ENCODE results near the gene ADORA1.

ADORA1 gene

DNA sequence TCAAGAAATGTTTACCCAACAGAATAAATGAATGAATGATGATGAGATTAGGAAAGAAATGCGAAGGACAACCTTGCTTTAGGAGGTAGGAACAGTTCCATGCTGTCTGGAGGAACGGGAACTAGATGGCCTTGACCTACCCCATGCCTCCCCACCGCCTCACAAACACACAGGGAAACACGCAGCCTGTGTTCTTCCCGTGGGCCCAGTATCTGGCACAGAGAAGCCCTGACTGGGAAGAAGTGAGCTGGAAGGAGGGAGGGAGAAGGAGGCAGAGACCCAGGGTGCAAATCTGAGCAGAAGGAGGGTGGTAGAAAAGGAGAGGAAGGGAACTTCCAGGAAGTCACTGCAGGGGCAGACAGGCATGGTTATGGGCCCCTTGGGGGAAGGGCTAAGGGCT is 3.5 kb upstream of the ADORA1 start:
- DNase-seq, result no peak

DNA sequence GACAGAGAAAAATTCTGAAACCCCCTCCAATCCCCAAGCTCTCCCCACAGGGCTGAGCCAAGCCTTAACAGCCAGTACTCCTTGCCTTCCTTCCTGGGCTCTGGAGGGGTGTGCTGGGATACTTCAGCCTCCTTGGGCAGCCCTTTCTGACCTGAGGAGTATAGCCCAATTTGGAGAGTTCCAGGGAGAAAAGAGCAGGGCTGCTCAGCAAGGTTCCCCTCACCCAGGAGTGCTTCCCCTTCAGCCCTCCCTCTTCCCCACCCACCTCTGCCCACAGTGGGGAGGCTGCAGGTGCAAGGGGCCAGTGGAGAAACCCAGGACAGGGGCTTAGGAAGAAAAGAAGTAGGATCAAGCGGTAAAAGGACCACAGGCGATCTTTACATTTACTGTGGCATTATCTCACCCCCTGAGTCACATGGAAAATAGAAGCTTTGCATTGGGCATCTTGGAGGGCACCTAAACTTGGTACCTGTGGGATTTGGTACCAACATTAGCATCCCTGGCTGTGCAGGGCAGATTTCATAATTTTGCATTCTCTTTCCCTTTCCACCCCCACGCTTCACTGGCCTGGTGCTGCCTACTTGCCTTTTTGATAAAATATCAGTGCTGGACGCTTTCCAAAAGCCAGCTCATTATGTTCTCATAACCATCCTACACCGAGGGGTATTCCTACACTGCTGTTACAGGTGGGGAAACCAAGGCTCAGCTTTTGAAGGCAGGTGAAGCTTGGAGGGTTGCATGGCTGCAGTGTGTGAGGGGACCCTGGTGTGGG is 2.8 kb upstream of the ADORA1 start:
- DNase-seq, result no peak

DNA sequence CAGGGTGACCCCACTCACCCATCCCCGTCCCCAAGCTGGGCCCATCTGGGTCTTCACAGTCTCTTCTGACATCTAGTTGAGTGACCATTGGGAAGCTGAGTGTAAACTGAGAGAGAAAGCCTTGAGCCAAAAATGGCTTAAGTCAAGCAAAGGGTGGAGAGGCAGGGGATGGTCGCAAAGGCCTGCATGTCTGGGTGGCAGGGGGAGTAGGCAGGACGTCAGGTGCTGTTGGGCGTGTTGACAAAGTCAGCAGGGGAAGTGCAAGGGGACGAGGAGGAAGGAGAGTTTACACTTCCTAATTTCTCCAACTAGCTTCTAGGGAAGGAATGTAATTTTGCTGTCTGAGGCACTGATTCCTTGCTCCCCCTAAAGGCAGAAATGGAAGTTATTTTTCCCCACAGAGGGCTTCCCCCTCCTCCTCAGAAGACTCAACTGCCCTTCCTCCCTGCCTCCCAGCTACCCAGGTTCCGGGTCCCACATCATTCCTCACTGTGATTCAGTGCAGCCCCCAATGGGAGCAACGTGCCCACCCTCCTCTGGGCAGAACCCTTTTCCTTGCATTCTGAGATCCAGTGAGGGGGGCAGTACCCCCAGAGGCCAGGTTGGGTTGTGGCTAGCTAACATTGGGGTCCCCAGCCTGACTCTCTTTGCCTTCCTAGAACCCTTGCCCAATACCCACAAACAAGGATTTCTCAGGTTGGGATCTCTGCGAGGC is 1.2 kb upstream of the ADORA1 start:
- DNase-seq, result no peak

DNA sequence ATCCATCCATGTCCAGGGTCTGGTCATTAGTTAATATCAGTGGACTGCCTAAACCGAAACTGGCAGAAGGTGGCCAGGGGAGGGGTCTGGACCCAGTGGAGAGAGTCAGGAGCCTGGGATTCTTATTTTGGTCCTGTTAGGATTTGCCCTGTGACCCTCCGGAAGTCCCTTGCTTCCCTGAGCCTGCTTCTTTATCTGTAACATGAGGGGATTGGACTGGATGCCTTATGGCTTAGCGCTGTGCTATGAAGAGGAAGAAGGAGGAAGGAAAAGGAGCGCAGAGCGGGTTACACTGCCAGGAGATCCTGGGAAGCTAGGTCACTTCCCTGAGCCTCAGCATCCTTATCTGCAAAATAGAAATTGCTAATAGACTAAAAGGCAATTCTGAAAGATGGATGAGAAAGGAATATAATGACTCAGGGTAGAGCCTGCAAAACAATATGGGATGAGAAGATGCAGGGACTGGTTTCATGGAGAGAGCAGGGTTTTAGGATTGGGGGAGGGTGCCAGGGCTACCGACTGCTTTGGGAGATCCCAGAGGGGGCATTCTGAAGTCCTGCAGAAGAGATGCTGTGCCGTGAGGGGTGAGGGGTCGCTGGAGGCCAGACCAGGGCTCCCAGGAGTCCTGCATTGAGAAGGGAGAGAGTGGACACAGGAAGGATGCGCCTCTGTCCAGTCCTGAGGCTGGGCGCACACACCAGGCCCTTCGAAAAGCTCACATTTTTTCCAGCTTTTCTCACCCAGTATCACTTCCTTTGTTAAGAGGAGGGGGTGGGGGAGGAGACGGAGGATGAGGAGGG is 460 bp upstream of the ADORA1 start:
- DNase-seq, result no peak

DNA sequence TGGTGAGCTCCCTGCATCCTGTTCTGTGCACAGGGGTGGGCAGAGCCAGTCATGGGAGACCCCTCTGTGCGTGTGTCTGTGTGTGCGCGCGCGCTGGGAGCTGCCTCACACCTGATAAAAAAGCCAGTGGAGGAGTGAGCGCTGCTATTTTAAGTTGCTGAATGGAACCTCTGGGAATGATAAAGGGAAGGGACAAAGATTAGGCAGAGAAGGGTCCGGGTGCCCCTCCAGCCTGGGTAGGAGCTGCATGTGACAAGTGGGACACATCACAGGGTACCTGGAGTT is 847 bp downstream of the ADORA1 start:
- no peak for DNase-seq

DNA sequence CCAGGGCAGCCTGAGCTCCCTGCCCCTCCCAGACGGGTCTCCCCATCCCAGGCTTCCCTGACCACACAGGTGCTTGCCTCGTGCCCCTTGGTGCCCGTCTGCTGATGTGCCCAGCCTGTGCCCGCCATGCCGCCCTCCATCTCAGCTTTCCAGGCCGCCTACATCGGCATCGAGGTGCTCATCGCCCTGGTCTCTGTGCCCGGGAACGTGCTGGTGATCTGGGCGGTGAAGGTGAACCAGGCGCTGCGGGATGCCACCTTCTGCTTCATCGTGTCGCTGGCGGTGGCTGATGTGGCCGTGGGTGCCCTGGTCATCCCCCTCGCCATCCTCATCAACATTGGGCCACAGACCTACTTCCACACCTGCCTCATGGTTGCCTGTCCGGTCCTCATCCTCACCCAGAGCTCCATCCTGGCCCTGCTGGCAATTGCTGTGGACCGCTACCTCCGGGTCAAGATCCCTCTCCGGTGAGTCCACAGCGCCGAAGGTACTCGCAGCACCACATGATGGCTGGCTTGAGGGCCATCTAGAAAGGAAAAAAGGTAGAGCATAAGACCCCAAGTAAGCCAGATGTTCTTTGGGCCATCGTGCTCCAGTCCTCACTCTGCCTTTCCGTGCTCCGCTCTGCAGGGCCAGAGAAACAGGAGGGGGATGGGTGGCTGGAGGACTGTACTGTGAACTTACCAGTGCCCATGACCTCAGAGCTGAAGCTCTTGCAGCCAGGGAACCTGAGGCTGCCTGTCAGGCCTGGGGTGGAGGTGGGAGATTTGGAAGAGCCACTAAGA is 1.4 kb downstream of the ADORA1 start:
- no peak for DNase-seq

DNA sequence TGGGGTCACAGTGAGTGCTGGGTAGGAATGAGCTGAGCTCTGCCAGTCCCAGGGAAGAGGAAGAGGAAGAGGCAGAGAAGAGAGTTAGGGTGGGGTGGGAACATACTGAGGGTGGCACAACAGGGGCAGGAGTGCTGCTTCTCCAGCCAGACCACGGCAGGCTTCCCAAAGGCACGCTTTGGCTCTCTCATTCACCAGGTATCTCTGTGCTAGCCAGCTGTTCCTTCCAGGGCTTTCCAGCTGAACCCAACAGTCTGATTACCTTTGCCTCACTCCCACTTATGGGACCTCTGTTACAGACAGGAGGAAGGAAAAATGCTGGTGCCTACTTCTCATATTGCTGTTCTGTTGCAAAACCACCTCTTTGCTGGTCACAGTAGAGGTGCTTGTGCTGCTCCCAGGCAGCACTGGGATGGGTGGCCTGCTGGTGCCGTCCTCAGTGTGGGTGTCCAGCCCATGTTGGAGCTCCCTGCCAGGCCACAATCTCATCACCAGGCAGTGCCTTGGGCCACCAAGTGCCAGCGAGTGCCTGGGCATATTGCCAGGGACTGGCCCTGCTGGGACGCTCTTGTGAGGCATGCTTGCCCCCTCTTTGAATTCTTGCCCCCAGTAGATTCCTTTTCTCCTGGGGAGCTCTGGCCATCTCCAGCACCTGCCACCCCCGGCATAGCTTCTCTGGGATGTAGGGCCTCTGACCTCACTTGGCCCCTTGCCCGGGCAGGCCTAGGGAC is 2.1 kb downstream of the ADORA1 start:
- no peak for DNase-seq

DNA sequence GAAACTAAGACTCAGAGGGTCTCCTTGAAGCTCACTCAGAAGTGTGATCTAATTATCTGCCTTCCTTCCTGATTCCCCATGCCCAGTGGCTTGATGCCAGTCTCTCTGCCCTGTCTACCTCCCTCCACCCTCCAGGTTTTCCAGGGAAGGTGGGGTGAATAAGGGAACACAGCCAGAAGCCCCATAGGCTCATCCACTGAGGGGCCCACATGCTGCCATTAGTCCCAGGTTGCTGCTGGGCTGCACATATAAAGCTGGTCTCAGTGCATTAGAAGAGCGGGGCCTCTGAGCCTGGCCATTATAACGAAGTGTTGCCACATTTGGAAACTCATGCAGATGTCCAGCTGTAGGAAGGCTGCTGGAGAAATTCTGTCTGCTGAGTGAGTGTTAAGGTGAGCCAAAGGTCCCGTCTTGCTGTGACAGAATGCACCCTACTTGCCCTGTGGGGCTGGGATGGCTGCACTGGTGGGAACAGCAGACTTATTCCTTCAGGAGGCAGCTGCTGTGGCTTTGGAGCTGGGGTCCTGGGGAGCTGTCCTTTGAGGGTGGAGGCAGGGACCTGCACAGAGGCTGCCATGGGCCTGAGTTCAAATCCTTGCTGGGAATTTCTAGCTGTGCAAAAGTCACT is 2.9 kb downstream of the ADORA1 start:
- DNase-seq, result no peak

DNA sequence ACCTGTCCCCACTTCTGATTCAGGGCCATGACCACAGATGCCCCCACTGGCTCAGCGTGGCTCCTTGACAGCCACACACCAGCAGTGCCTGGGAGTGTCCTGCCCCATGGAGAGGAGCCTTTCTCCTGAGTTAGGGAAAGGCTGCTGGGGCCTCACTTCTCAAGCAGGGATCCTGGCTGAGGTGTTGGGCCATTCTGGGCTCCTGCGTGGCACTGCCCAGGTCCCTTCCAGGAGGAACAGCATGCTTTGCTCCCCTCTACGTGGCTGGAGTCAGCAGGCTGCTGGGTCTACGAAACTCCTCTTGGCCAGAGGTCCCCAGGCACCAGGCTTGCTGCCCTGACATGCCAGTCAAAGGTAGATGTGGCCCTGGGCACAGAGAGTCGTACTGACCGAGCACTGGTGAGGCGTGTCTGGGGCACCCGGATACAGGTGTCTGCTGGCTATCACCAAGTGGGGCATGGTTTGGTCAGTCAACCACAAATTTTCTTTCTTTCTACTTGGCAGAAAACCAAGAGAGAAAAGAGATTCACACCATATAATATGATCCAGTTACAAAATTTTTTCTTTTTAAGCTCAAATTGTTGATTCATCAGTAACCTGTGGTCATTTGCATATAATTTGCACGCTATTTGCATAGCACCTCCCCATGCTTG is 4.1 kb downstream of the ADORA1 start:
- DNase-seq, result no peak

DNA sequence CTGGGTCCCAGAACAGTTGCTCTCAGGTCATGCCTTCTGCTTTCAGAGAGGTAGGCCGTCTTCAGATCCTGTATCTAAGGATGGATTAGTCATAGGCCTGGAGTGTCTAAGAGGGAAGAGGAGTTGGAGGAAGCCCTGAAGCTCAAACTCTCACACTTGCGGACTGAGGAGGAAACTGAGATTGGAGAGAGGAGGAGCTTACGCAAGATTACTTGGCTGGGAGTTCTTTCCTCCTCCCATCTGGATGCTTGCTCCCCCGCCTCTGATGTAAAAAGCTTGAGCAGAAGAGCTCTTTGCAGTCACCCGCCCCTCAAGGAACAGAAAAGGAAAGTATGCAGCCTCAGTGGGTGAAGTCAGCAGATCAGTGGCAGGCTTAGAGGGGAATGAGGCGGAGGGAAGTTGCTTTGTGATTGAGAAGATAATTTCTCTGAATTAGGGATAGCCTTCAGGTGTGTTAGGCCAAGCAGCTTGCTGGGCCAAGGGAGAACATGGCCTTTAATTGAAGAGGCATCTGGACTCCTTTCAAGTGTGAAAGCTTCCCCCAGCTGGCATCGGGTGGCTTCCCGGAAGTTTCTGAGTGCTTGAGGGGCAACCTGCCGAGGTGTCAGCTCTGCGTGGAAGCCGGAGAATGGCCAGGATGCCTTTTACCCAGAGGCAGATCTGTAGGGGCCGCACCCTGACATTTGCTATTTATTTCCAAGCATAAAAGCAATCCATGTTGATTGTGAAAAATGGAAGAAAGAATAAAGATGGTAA is 6.6 kb downstream of the ADORA1 start:
- DNase-seq, result no peak

DNA sequence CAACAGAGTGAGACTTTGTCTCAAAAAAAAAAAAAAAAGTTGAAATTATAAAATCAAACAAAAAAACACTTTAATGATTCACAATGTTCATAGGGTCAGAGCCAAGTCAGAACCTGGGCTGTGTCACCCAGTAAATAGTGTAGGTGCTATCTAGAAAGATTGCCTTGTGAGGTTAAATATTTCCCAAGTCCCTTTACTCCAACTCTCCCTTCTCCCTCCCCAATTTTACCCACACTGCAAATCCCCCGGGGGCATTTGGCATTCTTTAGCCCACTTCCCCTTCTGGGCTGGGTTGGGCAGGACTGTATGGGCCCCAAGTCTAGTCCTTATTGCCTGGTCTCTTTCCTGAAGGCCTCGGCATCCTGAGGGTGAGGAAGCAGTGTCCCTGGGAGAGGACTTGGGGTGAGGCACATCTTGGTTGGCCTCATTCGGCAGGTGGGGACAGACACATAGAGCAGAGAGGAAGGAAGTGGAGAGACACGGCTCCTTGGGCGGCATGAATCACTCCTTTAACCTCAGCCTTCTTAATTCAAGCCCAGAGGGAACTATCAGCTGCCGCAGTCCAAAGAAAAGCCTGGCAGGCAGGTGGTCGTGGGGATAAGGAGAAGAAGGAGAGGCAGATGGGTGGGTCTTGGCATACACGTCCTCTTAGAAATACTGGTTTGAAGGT is 8.2 kb downstream of the ADORA1 start:
- DNase-seq, result no peak

DNA sequence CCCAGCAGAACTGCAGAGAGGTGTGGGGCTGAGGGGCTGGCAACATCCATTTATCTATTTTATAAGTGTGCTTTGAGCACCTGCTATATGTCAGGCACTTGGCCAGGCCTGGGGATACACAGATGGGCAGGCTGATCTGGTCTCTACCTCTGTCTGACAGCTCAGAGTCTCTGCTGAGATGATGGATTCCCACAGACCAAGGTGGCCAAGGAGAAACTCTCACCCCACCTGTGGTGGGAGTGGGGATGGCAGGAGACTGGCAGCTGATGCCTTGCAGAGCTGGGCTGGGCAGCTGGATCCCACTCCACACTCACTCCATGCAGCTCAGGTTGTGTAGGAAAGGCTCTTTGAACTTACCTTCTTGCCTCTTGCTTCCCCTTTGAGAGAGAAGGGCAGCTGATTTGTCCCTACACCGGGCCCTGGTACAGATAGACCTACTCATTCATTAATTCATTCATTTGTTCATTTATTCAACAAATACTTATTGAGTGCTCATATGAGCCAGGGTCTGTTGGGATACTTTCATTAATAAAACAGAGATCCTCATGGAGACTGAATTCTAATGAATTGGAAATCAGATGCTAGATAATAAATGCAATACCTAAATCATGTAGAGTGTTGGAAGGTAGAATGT is 9.0 kb downstream of the ADORA1 start:
- no peak for DNase-seq

DNA sequence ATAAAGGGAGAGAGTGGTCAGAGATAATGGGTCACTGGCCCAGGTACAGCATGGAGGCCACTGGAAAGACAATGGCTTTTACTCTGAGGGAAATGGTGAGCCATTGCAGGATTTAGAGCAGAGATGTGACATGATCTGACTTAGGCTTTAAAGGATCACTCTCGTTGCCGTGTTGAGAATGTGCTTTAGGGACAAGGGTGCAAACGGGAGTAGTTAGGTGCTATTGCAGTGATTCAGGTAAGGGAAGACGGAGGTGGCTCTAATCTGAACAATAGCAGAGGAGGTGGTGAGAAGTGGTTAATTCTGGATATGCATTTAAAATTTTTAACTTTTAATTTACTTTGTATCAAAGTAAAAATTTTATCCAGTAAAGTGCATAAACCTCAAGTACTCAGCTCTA is 9.8 kb downstream of the ADORA1 start:
- DNase-seq, result no peak

DNA sequence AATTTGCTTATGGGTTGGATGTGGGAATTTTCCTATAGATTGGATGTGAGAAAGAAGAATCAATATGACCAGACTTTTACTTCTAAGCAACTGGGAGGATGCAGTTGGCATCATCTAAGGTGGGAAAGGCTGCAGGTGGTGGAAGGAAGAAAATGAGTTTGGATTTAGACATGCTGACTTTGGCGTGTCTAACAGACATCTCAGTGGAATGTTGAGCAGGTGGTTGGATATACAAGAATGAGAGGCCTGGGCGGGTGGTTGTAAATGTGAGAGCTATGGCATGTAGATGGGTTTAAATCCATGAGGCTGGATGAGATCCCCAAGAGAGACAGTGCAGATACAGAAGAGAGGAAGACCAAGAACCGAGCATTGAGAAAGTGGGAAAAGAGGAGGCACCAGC is 10.5 kb downstream of the ADORA1 start:
- no peak for DNase-seq

DNA sequence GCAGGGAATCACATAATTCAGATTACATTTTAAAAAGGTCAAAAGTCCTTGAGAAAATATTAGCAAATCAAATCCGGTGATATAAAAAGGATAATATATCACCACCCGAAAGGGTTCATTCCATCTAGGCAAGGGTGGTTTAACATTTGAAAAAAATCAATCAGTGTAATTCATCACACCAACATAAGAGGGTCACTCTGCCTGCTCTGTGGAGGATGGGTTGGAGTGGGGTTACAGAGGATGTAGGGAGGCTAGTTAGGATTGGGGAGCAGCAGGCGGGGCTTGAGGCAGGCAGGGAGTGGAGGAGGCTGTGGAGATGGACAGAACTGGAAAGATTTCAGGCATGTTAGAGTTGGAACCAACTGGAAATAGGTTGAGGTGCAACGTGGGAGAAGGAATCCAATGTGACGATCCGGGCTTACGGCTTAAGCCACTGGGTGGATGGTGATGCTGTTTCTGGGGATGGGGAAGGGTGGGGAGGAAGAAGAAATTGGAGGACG is 12.5 kb downstream of the ADORA1 start:
- DNase-seq, result no peak

DNA sequence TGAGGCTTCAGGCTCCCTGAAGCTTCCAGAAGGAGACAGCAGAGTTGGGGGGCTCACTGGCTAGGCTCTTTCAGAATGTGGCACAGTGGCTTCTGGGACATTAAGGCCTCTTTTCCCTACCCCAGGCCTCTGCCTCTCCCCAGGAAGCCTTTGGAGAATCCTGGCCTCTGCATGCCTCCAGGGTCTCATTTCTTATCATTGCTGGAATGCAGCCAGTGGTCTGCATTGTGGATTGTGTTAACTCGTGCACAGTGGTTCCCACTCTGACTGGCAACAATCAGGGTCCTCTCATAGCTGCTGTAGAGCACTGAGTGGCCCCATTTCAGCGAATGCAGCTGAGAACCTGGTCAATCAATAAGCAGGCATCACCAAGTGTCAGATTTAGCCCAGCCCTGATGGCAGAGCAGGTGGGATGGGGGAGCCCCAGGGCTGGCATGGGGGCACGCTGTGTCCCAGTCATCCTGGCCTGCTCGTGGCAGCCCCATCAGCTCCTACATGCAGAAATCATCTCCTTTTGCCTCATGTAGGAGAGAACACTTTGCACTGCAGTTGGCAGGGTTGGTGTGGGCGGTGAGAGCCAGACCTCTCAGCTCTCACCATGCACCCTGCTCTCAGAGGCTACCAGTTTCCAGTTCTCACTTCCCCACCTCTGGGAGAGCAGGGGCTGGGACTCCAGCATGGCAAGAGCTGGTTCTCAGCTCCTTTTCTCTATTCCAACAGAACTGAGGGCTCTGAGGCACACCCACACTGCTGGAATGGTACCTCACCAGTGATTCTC is 13.4 kb downstream of the ADORA1 start:
- DNase-seq, result no peak

DNA sequence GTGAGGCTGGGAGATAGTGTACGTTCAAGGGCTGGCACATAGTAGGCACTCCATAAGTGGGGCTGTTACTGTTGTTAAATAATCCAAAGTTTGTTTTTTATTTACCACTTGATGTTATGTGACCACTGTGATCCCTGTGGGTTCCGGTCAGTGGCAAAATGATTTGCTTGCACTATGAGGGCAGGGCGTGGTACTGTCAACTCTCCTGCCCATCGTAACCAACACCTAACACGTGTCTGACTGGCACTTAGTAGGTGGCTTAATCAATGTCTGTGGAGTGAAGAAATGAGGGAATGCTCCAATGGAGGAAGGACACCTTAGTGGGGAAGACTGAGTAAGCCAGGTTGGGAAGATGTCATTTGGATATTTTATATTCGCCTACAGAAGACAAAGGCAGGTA is 14.6 kb downstream of the ADORA1 start:
- no peak for DNase-seq

DNA sequence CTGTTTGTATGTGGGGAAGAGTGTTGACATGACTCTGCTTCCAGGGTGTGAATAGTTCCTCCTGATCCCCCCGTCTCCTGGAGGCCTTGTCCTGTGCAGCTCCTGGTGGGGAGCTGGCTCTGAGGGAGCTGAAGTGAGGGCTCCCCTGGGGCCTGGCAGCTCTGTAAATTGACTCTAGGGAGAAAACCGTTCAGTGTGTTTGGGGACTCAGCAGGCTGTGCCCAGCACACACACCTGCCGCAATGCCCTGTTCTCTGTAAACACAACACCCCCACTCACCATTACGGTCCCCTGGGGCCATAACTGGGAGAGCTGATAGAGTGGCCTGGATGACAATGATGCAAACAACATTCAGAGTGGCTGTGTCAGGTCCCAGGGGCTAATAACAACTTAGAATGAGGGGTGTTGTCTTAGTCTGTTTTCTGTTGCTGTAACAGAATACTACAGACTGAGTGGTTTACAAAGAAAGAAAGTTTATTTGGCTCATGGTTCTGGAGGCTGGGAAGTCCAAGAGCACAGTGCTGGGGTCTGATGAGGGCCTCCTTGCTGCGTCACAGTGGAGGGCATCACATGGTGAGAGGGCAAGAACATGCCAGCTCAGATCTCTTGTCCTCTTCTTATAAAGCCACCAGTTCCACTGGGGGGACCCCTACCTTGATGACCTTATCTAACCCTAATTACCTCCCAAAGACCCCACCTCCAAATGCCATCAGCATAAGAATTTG is 15.3 kb downstream of the ADORA1 start:
- no peak for DNase-seq
